GM12873 (cell line): ENCODE data around the gene ANKRD50.

Experiments
- CTCF ChIP-seq: IDR thresholded peaks from 2 replicates; pipeline ENCODE4 v1.5.1; 2012; ENCODE audit warnings: low read depth, mild to moderate bottlenecking, moderate library complexity, low read length, control low read depth; ENCODE audit not compliant: insufficient read depth; ENCODE audit errors: missing control alignments

The ANKRD50 gene

GRCh38 chr4:124743711-124744110 is 31.2 kb upstream of the ANKRD50 start:
- TF ChIP-seq CTCF, result no peak

DNA sequence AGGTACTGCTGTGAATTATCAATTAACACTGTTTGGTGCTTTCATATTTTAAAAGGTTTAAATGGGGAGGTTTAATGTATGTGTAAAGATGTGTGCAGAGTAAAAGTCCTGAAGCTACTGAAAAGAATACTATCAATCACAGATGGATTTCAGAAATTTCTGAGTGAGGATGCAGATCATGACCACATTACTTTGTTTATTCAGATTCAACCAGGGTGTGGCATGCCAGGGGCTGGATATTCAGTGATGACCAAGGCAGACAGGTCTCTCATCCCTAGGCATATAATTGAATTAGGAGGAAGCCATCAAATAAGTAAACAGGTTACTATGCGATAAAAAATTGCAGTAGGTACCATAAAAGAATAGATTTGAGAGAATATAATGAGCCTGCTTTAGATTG is 28.0 kb upstream of the ANKRD50 start:
- TF ChIP-seq CTCF, result no peak

GRCh38 chr4:124738994-124739393 is 26.5 kb upstream of the ANKRD50 start:
- no peak for TF ChIP-seq CTCF

GRCh38 chr4:124737619-124738018 is 25.1 kb upstream of the ANKRD50 start:
- no peak for TF ChIP-seq CTCF

- no peak for TF ChIP-seq CTCF
Measured at GRCh38 chr4:124736526-124736925, 24.0 kb upstream of the ANKRD50 start.

DNA sequence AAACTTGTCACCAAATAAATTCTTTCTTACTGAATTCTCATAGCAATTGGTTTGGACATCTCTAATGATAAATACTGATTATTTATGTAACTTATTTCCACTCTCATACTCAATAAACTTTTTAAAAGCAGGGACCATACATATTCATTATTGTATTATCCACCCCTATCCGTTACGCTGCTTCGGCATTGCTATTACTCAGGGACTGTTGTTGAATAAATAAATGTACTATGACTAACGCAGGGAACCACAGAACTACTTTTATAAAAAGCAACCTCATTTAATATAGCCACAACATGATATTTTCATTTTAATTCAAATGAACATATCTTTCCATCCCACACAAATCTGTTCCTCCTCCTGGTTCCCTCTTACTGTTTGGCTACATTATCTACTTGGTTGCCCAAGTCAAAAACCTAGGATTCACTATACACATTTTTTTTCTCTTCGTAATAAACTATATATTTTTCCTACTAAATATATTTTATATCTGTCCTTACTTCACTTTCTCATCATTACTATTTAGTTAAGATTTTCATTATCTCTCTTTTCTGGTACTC is 14.9 kb upstream of the ANKRD50 start:
- TF ChIP-seq CTCF, result no peak

GRCh38 chr4:124726269-124726668 is 13.7 kb upstream of the ANKRD50 start:
- TF ChIP-seq CTCF, result no peak
